Anterior cingulate cortex (tissue), 58 donors: ENCODE results near the gene SNX6.
"Not testable (repeated sequence)": the region's sequence is repeated elsewhere in the genome, so short reads cannot be mapped to it uniquely, and the experiment has no call there.

Source experiments
- DNase-seq, 58 donors: peaks; one replicate each; lab custom pipeline; 2025; lab: John Stamatoyannopoulos, UW

The SNX6 gene

DNA sequence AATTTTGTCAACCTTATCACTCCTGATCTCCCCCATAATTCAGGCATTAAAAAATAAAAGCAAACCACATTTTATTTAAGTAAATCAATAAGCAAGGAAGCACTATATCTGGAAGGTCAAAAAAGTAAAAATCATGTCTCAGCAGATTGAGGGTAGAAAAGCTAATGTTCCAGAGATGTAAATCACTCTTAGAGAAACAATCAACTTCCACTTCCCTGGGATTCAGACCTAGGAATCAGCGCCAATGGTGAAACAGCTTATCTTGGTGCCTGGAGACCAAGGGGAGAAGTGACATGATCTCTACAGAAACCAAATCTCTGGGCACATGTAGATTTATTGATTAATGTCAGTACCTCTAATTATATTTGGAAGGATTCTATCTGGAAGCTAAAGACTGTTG, 10.9 kb upstream of the SNX6 start:
- DNase-seq = no peak

DNA sequence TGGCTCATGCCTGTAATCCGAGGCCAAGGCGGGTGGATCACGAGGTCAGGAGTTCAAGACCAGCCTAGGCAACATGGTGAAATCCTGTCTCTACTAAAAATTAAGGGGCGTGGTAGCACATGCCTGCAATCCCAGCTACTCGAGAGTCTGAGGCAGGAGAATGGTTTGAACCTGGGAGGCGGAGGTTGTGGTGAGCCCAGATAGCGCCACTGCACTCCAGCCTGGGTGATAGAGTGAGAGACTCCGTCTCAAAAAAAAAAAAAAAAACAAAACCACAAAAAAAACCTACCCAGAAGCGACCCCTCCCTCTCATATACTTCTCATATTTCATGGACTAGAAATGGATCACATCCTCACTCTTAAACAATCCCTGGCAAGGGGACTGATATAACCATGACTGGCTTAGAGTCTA, 4.4 kb upstream of the SNX6 start:
- DNase-seq = not testable (repeated sequence)

DNA sequence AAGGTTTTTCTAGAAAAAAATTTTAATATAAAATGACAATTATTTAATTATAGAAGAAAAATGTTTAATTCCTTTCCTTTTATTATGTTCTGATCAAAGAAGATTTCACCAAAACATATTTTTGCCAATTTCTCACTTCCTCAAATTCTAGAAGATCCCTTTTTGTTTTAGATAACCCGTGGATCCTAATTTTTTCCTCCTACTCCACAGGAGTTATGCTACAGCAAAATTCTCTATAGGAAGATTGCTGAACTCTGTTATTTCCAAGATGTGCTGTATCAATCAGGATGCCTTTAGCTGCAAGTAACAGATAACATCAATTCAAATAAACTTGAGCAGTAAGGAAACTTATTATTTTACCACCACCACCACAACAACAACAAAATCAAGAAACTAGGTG, 3.8 kb upstream of the SNX6 start:
- no peak for DNase-seq

DNA sequence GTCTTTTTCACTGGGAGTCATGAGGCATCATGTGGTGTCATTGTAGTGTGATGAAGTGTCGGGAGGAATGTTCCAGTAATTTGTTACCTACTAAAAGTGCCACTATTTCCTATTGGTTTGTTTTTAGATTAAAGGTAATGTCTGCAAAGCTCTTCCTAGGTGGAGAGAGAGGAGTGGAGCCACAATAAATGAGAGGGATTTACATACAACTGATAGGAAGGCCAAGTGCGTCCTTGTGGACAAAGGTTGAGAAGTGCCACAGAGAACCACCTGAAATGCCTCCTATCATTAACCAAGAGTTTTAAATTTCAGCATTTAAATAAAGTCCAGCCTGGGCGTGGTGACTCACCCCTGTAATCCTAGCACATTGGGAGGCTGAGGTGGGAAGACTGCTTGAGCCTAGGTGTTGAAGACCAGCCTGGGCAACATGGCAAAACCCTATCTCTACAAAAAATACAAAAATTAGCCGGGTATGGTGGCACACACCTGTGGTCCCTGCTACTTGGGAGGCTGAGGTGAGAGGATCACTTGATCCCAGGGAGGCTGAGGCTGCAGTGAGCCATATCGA, 2.5 kb upstream of the SNX6 start:
- no peak for DNase-seq

DNA sequence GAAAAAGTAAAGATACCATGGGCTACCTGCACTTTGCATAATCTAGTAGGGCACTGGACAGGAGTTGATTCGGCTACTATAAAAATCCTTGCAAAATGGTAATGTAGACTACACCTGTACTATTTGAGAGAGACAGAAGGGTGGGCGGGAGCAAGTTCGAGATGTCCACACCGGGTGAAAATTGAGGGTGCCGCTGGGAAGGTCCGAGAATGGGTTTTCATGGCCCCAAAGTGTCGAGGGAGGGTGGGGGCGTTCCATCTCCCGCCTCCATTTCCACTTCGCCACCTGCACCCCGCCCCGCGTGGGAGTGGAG, 648 bp downstream of the SNX6 start:
- peak in 4 of 58 donors; percentile 37 to 41 (median 38) for DNase-seq

DNA sequence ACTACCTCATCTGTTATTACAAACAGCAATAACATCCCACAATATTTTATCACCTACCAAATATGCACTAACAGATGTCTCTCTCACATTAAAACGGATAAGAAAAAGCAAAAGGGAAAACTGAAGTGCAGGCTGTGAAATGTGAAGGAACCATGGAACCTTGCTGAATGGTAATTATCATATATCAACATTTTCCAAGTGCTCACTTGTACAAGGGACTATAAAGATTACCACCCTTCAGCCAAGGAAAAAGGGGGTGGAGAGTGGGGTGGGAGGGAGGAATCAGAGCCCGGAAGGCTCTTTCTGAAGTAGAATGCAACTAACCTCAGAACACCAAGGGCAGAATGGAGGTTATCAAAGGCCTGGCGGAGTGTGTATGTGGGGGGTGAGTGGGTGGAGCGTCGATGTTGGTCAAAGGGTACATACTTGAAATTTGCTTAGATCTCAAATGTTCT, 1.2 kb downstream of the SNX6 start:
- no peak for DNase-seq

DNA sequence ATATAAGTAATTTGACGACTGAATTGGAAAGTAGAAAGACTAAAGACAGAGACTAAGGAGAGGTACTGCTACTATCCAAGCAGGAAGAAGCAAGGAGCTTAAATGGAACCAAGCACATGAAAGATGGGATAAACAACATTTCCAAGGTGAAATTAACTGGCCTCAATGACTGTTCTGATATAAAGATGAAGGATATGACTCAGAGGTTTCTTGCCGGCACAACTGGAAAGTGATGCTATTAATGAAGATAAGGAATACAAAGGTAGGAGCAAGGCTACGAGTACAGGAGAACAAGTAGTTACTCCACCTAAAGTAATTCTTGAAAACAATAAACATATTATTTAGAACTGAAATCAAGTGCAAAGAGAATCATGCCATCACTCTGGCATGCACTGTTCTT, 6.4 kb downstream of the SNX6 start:
- no peak for DNase-seq

DNA sequence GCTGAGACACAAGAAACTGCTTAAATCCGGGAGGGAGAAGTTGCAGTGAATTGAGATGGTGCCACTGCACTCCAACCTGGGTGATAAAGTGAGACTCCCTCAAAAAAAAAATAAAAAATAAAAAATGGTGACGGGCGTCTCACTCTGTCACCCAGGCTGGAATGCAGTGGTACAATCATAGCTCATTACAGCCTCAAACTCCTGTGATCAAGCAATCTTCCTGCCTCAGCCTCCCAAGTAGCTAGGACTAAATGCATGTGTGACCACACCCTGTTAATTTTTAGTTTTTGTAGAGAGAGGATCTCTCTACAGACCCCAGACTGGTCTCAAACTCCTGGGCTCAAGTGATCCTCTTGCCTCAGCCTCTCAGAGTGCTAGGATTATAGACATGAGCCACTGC, 9.1 kb downstream of the SNX6 start:
- DNase-seq = no peak

DNA sequence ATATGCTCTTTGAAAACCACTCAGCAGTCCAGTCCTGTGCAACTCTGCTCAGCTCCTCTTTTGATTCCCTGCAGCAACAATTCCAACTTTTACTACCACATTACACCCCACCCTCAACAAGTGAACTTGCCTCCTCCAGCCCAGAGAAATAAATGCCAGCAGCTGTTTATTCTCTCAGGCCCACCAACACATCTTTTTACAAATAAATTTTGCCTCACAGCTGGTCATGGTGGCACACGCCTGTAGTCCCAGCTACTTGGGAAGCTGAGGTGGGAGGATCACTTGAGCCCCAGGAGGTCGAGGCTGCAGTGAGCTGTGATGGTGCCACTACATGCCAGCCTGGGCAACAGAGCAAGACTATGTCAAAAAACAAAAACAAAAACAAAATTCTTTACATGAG, 9.8 kb downstream of the SNX6 start:
- DNase-seq = no peak

DNA sequence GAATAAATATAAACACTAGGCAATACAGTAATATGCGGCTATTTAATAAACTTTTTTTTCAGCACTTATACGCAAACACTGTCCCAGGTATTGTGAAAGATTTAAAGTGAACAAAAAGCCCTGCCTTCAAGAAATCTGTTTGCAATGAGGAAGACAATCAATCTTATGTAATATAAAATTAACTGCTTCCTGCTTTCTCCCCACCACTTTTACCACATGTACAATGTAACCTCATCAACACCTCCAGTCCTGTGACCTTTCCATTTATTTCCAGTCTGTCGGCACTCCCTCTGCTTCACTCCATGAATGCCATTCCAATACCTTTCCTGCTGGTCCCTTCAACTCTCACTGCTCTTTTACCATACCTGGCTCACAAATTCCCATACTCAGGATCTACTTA, 10.5 kb downstream of the SNX6 start:
- DNase-seq = no peak

DNA sequence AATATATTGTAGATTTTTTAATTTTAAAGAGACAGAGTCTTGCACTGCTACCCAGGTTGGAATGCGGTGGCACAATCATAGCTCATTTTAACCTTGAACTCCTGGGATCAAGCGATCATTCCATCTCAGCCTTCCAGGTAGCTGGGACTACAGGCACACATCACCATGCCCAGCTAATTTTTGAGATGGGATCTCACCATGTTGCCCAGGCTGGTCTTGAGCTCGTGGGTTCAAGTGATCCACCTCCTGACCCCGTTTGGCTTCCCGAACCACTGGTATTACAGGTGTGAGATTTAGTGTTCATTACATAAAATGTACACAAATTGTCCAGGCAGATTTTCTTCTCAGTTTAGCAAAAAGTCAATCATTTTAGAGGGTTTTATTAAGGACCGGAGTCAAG, 13.6 kb downstream of the SNX6 start:
- no peak for DNase-seq

DNA sequence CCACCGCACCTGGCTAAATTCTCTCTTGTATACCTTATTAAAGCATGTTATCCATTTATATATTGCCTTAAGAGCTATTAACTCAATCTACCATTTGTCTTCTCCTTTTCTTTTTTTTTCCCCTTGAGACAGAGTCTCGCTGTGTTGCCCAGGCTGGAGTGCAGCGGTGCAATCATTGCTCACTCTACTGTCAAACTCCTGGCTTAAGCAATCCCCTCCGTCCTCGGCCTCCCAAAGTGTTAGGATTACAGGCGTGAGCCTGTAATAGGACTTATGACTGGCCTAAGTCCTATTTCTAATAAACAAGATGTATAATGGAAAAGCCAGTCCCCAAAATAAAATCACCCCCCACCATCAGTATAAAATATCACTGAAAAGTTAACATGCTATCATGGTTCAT, 14.4 kb downstream of the SNX6 start:
- DNase-seq = no peak

DNA sequence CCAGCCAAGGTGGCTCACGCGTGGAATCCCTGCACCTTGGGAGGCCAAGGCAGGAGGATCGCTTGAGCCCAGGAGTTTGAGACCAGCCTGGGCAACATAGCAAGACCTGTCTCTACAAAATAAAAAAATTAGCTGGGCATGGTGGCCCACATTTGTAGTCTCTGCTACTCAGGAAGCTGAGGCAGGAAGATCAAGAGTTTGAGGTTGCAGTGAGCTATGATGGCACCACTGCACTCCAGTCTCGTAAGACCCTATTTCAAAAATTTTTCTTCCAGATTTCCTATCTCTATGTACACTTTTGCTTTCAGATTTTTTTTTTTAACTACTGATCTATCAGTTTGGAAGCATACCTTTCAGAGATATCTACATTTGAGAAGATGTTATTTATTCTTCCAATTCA, 15.3 kb downstream of the SNX6 start:
- DNase-seq = no peak

DNA sequence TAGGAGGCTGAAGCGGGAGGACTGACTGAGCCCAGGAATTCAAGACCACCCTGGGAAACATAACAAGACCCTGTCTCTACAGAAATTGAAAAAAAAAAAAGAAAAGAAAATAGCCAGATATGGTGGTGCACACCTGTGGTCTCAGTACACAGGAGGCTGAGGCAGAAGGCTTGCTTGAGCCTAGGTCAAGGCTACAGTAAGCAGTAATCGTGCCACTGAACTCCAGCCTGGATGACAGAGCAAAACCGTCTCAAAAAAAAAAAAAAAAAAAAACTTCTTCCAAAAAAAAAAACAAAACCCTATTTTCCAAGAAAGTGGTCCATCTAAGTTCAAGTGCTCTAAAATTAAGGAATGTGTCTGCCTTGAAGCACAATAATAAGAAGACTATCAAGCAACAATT, 19.8 kb downstream of the SNX6 start:
- no peak for DNase-seq

DNA sequence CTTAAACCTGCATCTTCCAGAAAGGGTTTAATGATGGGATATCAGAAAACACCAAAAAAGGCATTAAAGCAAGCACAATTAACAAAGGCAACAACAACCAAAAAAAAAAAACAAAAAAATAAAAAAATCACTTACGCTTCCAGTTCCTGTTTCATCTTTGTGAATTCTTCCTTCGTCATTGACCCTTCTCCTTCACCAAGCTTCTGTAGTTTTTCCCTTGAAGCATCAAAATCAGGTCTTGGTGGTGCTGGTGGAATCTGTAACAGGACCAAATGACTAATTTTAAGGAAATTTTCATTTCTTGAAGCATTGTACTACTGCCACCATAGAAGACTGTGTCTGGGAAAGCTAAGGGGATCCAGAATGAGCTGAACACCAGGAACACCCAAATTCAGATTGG, 24.5 kb downstream of the SNX6 start:
- no peak for DNase-seq

DNA sequence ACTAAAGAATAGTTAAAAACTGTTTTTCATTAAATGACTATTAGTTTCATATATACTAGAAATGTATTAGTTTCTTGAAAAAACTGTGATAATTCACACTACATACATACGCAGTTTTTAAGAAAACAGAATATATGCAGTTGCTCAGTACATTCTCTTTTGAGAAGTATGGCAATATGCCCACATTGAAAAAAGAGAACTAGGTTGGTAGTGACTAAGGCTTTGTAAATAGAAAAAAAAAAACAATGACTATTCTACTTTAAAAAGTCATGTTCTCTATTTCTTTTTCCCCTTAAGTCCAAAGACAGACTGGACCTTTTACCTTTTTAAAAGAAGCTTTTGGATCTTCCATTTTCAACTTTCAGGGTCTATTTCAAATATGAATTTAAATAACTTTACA, 25.0 kb downstream of the SNX6 start:
- DNase-seq = no peak

DNA sequence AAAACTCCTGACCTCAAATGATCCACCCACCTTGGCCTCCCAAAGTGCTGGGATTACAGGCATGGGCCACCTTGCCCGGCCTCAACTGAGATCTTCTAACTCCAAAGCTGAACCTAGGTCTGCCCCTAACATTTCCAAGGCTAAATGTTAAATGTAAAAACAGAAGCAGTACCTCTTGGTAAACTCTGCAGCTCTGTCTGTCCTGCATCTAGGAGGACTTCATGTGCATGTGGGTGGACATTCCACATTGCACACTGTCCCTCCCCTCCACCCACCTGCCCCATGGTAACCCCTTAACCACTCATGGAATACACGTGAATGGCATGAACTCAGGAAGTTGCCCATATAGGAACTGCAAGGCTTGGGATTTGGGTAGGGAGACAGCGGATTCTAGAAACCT, 33.1 kb downstream of the SNX6 start:
- DNase-seq = no peak

DNA sequence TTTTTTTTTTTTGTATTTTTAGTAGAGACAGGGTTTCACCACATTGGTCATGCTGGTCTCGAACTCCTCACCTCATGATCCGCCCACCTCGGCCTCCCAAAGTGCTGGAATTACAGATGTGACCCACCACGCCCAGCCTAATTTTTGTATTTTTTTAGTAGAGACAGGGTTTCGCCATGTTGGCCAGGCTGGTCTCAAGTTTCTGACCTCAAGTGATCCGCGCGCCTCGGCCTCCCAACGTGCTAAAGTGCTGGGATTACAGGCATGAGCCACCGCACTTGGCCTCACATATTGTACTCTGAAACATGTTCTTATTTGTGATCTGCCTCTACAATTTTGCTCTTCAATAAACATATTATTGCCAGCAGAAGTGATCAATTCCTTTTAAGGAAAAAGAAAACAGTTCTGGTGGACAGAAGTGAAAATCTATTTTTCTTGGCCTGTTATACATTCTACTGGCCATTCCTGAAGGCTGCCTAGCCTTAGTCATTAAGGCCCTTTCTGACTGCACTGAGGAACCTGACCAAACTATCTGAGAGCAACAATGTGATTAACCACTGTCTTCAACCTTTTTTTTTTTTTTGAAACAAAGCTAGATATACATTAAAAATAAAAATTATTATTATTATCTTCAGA, 36.1 kb downstream of the SNX6 start:
- no peak for DNase-seq

DNA sequence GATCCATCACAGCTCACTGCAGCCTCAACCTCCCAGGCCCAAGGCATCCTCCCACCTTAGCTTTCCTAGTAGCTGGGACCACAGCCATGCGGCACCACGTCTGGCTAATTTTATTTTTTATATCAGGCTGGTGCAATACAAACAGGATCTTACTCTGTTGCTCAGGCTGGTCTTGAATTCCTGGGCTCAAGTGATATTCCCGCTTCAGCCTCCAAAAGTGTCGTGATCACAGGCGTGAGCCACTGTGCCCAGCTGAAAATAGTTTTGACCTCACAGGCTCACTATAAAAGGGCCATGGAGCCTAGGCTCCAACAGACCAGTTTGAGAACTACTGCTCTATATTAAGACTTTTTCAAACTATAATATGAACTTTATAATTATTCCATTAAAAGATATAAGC, 37.3 kb downstream of the SNX6 start:
- DNase-seq = no peak

DNA sequence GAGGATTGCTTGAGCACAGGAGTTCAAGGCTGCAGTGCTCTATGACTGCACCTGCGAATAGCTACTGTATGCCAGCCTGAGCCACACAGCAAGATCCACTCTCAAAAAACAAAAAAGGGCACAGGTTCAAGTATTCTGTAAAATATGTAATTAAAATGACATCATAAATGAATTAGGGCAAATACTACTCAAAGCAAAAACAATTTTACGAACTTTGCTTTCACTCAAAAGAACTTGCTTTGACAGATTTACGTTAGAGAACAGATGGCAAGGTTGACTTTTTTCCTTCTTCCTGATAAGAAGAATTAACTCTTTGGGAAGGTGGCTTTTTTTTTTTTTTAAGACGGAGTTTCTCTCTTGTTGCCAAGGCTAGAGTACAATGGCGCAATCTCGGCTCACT, 46.4 kb downstream of the SNX6 start:
- no peak for DNase-seq

DNA sequence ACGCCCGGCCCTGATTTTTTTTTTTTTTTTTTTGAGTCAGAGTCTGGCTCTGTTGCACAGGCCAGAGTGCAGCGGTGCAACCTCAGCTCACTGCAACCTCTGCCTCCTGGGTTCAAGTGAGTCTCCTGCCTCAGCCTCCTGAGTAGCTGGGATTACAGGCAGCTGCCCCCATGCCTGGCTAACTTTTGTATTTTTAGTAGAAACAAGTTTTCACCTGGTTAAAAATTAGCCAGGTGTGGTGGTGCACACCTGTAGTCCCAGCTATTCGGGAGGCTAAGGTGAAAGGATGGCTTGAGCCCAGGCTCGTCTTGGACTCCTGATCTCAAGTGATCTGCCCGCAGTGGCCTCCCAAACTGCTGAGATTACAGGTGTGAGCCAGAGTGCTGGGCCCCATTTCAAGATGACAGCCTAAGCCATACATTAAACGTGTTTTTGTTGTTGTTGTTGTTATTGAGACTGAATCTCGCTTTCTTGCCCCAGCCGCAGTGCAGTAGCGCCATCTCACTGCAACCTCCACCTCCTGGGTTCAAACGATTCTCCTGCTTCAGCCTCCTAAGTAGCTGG, 47.7 kb downstream of the SNX6 start:
- DNase-seq = no peak

DNA sequence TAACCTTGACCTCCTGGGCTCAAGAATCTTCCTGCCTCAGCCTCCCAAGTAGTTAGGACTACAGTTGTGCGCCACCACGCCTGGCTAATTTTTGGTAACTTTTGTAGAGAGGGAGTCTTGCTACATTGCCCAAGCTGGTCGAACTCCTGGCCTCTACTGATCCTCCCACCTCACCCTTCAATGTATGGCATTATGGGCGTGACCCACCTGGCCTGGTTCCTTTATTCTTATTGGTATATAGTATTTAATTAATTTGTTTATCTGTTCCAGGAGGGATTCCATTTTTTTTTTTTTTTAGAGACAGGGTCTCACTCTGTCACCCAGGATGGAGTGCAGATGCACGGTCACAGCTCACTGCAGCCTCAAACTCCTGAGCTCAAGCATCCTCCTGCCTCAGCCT, 49.6 kb downstream of the SNX6 start:
- no peak for DNase-seq

DNA sequence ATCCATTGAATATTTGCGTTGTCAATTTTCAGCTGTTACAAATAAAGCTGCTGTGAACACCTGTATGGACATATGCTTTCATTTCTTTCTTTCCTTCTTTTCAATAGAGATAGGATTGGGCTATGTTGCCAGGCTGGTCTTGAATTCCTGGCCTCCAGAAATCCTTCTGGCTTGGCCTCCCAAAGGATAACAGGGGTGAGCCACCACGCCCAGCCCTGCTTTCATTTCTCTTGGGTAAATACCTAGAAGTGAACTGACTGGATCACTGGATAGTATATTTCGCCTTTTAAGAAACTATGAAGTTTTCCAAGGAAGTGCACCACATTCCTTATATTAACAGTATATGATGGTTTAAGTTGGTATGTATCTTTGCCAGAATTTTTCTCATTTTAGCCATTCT, 58.2 kb downstream of the SNX6 start:
- no peak for DNase-seq
